NCI-H510A (cell line): ENCODE measurements around the gene ZDHHC1.
"Not testable (repeated sequence)": the region's sequence is repeated elsewhere in the genome, so short reads cannot be mapped to it uniquely, and the experiment has no call there.

ENCODE experiments used
- DNase-seq: peaks from one replicate; lab custom pipeline; 2025; lab: John Stamatoyannopoulos, UW

ZDHHC1 gene

DNA sequence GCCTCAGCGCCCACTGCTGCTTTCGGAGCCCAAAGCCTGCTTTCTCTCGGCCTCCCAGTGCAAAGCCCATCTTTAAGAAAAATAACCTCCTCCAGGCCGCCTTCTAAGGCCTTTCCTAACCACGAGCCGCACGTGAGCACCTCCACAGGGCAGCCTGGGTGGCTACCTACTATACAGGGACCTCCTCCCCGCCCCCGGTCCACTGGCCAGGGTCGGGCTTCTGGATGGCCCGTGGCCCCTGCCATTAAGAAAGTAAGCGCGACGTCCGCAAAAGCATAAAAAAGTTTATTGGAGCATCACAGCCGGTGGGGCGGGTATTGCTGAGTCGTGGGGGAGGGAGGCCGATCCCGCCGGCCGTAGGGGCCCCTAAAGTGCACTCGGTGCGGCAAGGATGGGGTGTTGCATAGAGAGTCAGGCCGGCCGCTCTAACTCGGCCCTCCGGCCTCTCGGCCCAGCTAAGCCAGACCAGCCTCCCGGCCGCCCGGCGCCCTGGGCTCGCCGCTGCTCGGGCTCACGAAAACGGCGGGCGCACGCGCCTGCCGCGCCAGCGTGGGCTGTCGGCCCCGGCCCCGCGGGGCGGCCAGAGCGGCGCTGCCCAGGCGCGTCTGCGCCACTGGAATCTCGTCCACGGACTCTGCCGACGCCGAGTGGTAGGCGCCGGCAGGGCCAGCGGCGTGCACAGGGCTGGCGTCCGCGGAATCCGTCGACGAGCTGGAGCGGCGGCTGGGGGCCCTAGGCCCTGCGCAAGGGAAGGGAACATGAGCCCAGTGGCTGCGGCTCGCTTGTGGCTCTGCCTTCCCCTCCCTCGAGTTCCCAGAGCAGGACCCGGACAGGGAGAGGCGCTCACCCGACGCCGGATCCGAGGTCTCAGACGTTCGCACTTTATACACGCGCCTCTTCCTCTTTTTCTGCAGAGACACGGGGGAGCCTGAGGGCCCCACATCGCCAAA is 21.8 kb downstream of the ZDHHC1 start:
- no peak for DNase-seq

GRCh38 chr16:67393788-67394154 is 22.5 kb downstream of the ZDHHC1 start:
- no peak for DNase-seq

DNA sequence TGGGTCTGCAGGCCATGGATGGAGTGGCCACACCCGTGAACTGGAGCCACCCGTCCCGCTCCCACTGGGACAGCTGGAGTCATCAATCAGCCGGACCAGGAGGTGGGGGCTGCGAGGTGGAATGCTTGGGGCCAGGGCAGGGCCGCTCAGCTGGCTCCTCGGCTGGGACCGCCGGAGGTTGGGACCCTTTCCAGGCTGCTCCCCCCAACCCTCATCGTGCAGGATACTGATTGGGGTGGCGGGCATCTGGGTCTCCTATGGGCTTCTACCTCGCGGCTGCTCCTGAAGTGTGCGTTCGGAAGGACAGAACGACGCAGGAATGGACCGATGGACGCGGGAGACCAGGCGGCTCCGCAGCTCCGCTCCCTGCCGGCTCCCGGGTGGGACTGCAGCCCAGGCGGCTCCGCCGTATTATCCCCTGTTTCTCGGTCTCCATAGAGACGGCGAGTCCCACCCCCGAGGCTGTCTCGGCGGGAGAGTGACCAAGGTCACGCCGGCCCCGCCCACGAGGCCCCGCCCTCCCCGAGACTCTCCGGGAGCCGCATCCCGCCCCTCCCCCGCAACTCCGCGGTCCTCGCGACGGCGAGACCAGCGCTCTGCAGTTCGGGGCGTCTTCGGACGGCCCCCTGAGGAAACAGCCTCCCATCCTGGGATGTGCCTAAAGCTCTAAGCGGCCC is 23.0 kb downstream of the ZDHHC1 start, which contains the start of gene TPPP3:
TPPP3 (minus strand) TSS at position 388 of the 677 bp plus-strand sequence. CDS start 2,387 bp downstream, outside the sequence.
- peak; percentile 74 for DNase-seq

DNA sequence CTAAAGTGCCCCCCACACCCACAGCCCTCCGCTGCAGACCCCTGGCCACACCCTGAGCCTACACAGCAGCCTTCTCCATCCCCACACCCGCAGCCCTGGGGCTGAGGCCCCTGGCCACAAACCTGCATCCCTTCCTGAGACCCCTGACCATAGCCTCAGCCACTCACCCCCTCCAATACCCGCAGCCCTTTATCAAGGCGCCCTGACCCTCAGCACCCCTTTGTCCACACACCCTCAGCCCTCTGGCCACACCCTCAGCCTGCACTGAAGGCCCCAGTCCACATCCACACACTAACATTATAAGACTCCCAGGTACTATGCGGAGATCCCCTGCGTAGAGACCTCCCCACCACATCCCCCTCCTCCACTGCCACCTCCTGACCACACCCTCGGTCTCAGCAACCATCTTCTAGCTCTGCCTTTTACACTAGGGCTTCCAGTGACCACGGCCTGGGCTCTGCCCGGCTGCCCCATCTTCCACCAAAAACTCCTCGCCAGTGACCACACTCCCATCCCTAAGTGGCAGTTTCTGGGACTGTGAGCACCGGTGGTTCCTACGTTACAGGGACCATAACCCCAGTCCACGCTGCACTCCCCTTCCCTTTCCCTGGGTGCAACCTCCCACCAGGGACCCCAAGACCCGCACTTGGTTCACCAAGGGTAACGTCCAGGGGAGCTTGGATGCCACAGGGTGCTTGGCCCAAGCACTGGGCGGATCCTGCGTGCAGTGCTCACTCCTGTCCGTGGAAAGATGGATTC is 23.8 kb downstream of the ZDHHC1 start:
- no peak for DNase-seq

GRCh38 chr16:67391424-67392300 is 24.6 kb downstream of the ZDHHC1 start:
- DNase-seq = no peak

DNA sequence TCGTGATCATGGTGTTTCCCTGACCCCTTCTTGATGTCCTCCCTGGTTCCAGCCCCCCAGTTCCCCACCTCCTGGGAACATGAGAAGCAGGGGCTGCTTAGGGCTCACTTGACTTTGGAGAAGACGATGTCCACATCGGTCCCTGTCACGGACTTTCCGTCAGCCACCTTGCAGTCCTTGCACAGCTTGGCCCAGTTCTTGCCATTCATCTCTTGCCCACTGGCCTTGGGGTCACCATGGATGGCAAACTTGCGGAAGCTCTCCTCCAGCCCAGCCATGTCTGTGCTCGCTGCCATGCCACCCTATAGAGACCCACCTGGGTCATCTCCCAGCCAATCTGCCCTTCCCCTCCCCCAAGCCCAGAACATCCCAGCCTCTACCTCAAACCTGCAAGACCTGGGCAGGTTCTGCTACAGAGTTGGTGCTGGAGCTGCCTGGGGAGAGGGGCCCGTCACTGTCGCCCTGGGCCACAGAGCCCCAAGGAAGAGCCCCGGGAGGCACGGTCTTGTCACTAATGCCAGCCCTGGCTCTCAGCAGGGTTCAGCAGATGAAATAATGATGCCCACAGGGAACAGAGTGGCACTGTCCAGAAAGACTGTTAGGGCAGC is 25.4 kb downstream of the ZDHHC1 start:
- DNase-seq = no peak

DNA sequence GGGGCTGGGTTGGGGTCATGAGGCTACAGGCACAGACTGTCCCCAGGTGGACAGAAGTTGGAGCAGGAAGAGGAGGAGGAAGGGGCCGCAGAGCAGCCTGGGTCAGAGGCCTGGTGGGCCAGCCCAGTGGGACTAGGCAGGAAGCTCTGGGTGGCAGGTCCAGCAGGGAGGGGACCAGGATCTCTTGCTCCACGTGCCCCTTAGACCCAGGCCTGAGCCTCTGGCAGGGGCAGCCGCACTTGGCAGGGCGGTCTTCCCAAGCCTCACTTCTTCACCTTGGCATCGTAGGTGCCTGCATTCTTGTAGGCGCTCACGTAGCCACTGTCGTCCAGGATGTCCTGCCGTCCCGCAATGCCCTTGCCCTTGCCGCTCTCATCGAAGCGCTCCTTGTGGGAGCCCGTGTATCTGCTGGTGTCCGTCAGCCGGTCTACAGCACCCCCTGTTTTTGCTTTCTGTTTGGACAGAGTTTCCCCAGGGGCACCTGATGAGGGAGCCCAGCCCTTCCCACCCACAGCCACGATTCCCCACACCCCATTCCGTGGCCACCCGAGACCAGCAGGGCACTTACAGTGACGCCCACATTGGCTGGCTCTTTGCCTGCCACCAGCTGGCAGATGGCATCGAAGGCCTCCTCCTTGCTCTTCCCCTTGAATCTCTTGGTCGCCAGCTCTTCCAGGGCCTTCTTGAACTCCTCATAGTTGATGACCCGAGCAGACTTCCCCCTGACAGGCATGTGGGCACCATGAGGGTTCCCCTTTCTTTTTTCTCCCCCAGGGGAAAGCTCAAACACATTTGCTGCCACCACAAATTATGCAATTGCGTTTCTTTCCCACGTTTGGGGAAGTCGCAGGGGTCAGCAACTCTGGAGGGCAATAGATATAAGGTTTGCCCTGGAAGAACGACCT is 26.1 kb downstream of the ZDHHC1 start:
- DNase-seq = no peak

DNA sequence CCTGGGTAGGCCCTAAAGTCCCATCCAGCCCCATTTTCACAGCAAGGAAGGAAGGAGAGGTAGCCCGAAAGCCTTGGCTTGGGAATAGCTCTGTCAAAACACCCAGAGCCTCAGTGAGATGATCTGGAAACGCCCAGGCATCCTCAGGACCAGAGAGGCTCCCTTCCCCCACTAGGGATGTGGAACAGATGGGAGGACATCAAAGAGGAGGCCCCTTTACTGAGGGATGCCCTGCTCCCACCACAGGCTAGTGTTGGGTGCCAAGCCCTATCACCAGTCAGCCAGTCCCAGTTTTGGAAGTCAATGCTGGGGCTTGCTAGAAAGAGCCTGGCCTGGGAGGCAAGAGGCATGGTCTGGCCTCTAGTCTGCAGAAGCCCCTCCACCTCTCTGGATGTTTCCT is 27.7 kb downstream of the ZDHHC1 start:
- DNase-seq = no peak

- no peak for DNase-seq
These were observed 28.1 kb downstream of the ZDHHC1 start for GRCh38 chr16:67388191-67388590.

GRCh38 chr16:67387479-67388079 is 28.7 kb downstream of the ZDHHC1 start:
- no peak for DNase-seq

GRCh38 chr16:67386861-67387455 is 29.3 kb downstream of the ZDHHC1 start:
- no peak for DNase-seq

GRCh38 chr16:67384778-67385510 is 31.3 kb downstream of the ZDHHC1 start:
- no peak for DNase-seq

DNA sequence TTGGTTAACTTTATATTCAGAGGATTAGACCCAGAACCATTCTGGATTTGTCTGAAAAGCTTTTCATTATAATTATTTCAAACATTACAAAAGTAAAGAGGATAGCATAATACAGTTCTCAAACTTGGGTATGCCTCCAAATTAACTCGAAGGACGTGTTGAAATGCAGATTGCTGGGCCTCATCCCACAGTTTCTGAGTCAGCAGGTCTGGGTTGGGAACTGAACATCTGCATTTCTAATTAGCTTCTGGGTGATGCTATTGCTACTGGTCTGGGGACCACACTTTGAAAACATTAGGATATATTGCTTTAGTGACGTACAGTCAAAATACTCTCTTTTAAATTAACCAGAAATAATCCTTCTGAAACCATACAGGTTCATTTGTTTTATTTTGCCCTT is 33.0 kb downstream of the ZDHHC1 start:
- no peak for DNase-seq

DNA sequence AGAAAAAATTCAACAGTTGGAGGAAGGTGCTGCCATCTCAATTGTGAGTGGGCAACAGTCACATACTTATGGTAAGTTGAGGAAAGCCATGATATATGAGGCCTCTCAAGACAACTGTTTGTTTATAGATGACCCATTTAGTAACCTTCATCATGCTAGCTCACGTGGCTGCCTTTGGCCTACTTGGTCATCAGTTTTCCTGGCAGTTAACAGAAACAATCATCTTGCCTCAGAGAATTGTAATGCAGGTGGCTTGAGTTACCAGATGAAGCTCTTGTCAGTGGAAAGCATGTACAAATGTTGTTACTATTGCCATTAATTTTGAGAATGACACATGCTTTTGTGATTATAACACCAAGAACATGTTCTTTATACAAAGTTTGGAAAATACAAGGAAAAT is 37.6 kb downstream of the ZDHHC1 start:
- DNase-seq = no peak

DNA sequence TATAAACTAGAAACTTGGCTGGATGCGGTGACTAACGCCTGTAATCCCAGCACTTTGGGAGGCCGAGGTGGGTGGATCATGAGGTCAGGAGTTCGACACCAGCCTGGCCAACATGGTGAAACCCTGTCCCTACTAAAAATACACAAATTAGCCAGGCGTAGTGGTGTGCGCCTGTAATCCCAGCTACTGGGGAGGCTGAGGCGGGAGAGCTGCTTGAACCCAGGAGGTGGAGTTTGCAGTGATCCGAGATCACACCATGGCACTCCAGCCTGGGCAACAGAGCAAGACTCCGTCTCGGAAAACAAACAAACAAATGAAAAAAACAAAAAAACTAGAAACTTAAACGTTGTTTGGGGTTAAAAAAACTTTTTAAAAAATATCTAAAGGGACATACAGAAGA is 40.3 kb downstream of the ZDHHC1 start:
- DNase-seq = not testable (repeated sequence)

DNA sequence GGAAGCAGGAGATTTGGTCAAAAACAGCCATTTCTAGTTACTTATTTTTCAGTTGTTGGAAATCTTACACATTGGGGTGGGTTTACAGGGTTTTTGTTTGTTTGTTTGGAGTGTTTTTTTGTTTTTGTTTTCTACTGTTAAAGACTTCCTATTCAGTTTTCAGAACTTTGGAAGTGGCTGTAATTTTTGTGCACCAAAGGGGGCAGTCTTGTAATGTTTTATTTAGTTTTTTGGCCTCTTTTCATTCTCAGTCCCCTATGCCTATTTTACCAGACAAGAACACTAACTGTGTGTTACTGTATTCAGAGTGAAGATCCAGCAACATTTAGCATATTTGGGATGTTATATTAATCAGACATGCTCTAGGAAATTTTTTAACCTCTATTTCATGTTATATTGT is 43.6 kb downstream of the ZDHHC1 start:
- no peak for DNase-seq

DNA sequence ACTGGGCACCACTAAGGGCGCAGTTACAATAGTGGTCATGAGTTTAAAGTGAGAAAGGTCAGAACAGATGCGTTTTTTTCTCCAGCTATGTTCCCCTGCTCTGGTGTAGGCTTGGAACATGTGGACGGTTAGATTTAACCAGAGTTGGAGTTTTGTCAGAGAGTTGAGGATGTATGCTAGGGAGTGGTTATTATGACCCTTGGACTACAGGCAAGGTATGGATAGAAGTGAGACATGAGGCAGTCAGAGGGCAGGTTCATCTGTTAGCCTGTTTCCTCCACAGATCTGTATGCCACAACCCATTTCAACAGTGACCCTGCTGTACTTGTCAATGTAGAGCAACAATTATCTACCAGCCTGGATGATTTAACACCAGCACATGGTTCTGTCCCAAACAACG is 45.6 kb downstream of the ZDHHC1 start:
- DNase-seq = no peak

GRCh38 chr16:67364600-67365235 is 51.6 kb downstream of the ZDHHC1 start:
- DNase-seq = no peak
